Fibroblast of the aortic adventitia (primary cell): ENCODE measurements around the gene LRBA. TPM values are rescaled to one million over a fixed set of nuclear protein-coding genes. Genes with fewer than 3 reads are reported as not detected.
"Not testable (repeated sequence)": the region's sequence is repeated elsewhere in the genome, so short reads cannot be mapped to it uniquely, and the experiment has no call there.

Source experiments
- DNase-seq: peaks from one replicate; pipeline ENCODE4 v3.0.0-alpha.2; 2010; ENCODE audit warnings: low read depth
- H3K4me3 ChIP-seq: 2 replicates; pipeline ENCODE4 v1.5.1; 2011; ENCODE audit warnings: low read depth, mild to moderate bottlenecking, control low read depth, low read length, moderate library complexity
- CTCF ChIP-seq: IDR thresholded peaks from 2 replicates; pipeline ENCODE4 v1.5.1; 2011; ENCODE audit warnings: mild to moderate bottlenecking, low read length, control low read depth, inconsistent platforms; ENCODE audit not compliant: insufficient read depth
- total RNA-seq: library from RNA; depleted of rRNA; stranded (reverse); fragments of >200 nt; gene quantifications from 2 replicates; pipeline ENCODE4 v1.2.3, GENCODE V29; 2012; ENCODE audit warnings: low replicate concordance

Gene LRBA
- total RNA-seq, 1 donor: 45.8 TPM

- DNase-seq: no peak
- TF ChIP-seq CTCF: no peak
- H3K4me3 ChIP-seq: no peak overlapping the region
Measured at GRCh38 chr4:150515135-150515534, 499.9 kb downstream of the LRBA start.

GRCh38 chr4:150514709-150515108 is 500.4 kb downstream of the LRBA start:
- TF ChIP-seq CTCF: no peak
- DNase-seq: no peak
- H3K4me3 ChIP-seq: no peak overlapping the region

- no peak for TF ChIP-seq CTCF
- H3K4me3 ChIP-seq: peak overlapping the region; percentile 45
- DNase-seq: peak; percentile 91
Measured at GRCh38 chr4:150510176-150510865, 504.8 kb downstream of the LRBA start.

- not testable (repeated sequence) for DNase-seq, H3K4me3 ChIP-seq
Measured at GRCh38 chr4:150507656-150508055, 507.4 kb downstream of the LRBA start.

GRCh38 chr4:150501983-150502382 is 513.1 kb downstream of the LRBA start:
- TF ChIP-seq CTCF: no peak
- DNase-seq: peak; percentile 39

GRCh38 chr4:150501009-150501727 is 513.9 kb downstream of the LRBA start:
- no peak for TF ChIP-seq CTCF
- peak; percentile 88 for DNase-seq
- H3K4me3 ChIP-seq: no peak overlapping the region

More at GRCh38 chr4:150501983-150502382, 513.1 kb downstream of the LRBA start:
- no peak overlapping the region for H3K4me3 ChIP-seq

- no peak for DNase-seq
- no peak for TF ChIP-seq CTCF
Measured at GRCh38 chr4:150497612-150498011, 517.5 kb downstream of the LRBA start.

More at GRCh38 chr4:150497612-150498011, 517.5 kb downstream of the LRBA start:
- H3K4me3 ChIP-seq: no peak overlapping the region
